Esophagus muscularis mucosa (tissue), 4 donors: ENCODE data around the gene MSN. TPM values are rescaled to one million over a fixed set of nuclear protein-coding genes. Genes with fewer than 3 reads are reported as not detected.

Source experiments
- DNase-seq: peaks from one replicate; pipeline ENCODE4 v3.0.0-alpha.2; 2017; ENCODE audit errors: extremely low spot score
- H3K27ac ChIP-seq, 4 donors: fragments of 200-600 bp; sonication (generic); replicated peaks in 1 of 4; 1 replicate in 3 of 4; 2 replicates in 1 of 4; pipeline ENCODE4 v1.5.1; 2016 to 2019; ENCODE audit warnings: mild to moderate bottlenecking in 1 of 4
- H3K27me3 ChIP-seq, 4 donors: fragments of 200-600 bp; sonication (generic); one replicate each; pipeline versions ENCODE4 v1.5.1 to v1.6.0; 2016 to 2019
- H3K36me3 ChIP-seq, 4 donors: fragments of 200-600 bp; sonication (generic); one replicate each; pipeline ENCODE4 v1.5.1; 2016 to 2019
- H3K4me1 ChIP-seq, 4 donors: fragments of 200-600 bp; sonication (generic); one replicate each; pipeline ENCODE4 v1.5.1; 2016 to 2019
- H3K4me3 ChIP-seq, 4 donors: fragments of 200-600 bp; sonication (generic); 1 replicate in 2 of 4; 2 replicates in 2 of 4; pipeline ENCODE4 v1.5.1; 2016 to 2019; ENCODE audit warnings: mild to moderate bottlenecking in 4 of 4, moderate library complexity in 1 of 4
- H3K9me3 ChIP-seq, 4 donors: fragments of 200-600 bp; sonication (generic); 1 replicate in 3 of 4; 2 replicates in 1 of 4; pipeline ENCODE4 v1.5.1; 2016 to 2019
- CTCF ChIP-seq, 3 experiments: fragments of 200-600 bp in 2 of 3; fragments of 450-650 bp in 1 of 3; sonication (generic) in 2 of 3; IDR thresholded peaks; one replicate each; pipeline ENCODE4 v1.5.1; 2017 to 2019; ENCODE audit warnings: antibody characterized with exemption in 3 of 3, mild to moderate bottlenecking in 2 of 3, moderate library complexity in 1 of 3
- EP300 ChIP-seq: sonication (generic); formaldehyde crosslinking; IDR thresholded peaks from one replicate; pipeline ENCODE4 v1.6.1; 2017; ENCODE audit warnings: antibody characterized with exemption
- POLR2A ChIP-seq: fragments of 450-650 bp; IDR thresholded peaks from one replicate; pipeline ENCODE4 v1.6.1; 2017; ENCODE audit warnings: antibody characterized with exemption, moderate library complexity, mild to moderate bottlenecking, low read depth
- POLR2AphosphoS5 ChIP-seq, 2 donors: sonication (generic); formaldehyde crosslinking; IDR thresholded peaks; one replicate each; pipeline ENCODE4 v1.6.1; 2017; ENCODE audit warnings: antibody characterized with exemption in 2 of 2
- WGBS: methylation state at CpG from one replicate; pipeline ENCODE4 v1.1.5; 2018; 5-methylcytosine and 5-hydroxymethylcytosine counted together
- intact Hi-C: fragments of 100-400 bp; cut with DNase I; formaldehyde crosslinking; loops from one replicate; pipeline ENCODE4 v1.15.1; 2023
- total RNA-seq, 4 donors: library from RNA; depleted of rRNA; stranded (reverse); fragments of >200 nt; gene quantifications; one replicate each; pipeline versions ENCODE4 v1.1.0 to v1.2.1, GENCODE V29; 2016

Gene MSN
- total RNA-seq, 4 donors from 2014 or later, result 206 to 311 (median 290) TPM

- WGBS, result 44% methylated on average over 5 of the region's 5 CpGs
- Histone ChIP-seq H3K36me3 (peaks cover 0 to 6% (median 0%) of the 10 kb centered on the region in 4 donors), H3K4me1 (peaks cover 57 to 78% (median 69%) of the 10 kb centered on the region in 4 donors), H3K27ac (peak overlapping the region; percentile 80 to 87 (median 82)), H3K27me3 (no peaks in the 10 kb centered on the region), H3K4me3 (no peak overlapping the region), H3K9me3 (no peaks in the 10 kb centered on the region)
- intact Hi-C loops, result loop anchor here (5.0 kb wide), 1 partner anchor 109 kb away; no protein-coding TSS in a partner anchor
- TF ChIP-seq CTCF (IDR thresholded peaks at IDR 0.05) (no peak), POLR2AphosphoS5 (IDR thresholded peaks at IDR 0.05) (peak; percentile 35 to 76), EP300 (no peak), POLR2A (no peak)
- no peak for DNase-seq
Observed at GRCh38 chrX:65706041-65706828, 38.8 kb downstream of the MSN start.

GRCh38 chrX:65707151-65707550 is 39.7 kb downstream of the MSN start:
- no peaks in the 10 kb centered on the region for H3K36me3 ChIP-seq
- H3K4me3 ChIP-seq, result no peak overlapping the region
- 59% methylated on average over 2 of the region's 2 CpGs for WGBS
- H3K4me1 ChIP-seq, result peaks cover 54 to 75% (median 67%) of the 10 kb centered on the region in 4 donors
- no peak for DNase-seq
- TF ChIP-seq EP300 (no peak), CTCF (IDR thresholded peaks at IDR 0.05) (no peak), POLR2AphosphoS5 (IDR thresholded peaks at IDR 0.05) (no peak), POLR2A (no peak)
- no peaks in the 10 kb centered on the region for H3K9me3 ChIP-seq
- no peaks in the 10 kb centered on the region for H3K27me3 ChIP-seq
- intact Hi-C loops, result loop anchor here (5.0 kb wide), 1 partner anchor 110 kb away; no protein-coding TSS in a partner anchor
- H3K27ac ChIP-seq, result peak overlapping the region; percentile 80 to 87 (median 82)

GRCh38 chrX:65712005-65712806 is 44.8 kb downstream of the MSN start:
- no peaks in the 10 kb centered on the region for H3K9me3 ChIP-seq
- no peak for DNase-seq
- H3K27ac ChIP-seq, result peak overlapping the region in 1 of 4 donors; percentile 18
- H3K36me3 ChIP-seq, result peaks cover 0 to 5% (median 2%) of the 10 kb centered on the region in 4 donors
- intact Hi-C loops, result no loop called here
- peaks cover 22 to 49% (median 47%) of the 10 kb centered on the region in 4 donors for H3K4me1 ChIP-seq
- H3K27me3 ChIP-seq, result no peaks in the 10 kb centered on the region
- WGBS, result 61% methylated on average over 6 of the region's 6 CpGs
- TF ChIP-seq EP300 (no peak), POLR2A (no peak), POLR2AphosphoS5 (IDR thresholded peaks at IDR 0.05) (no peak), CTCF (IDR thresholded peaks at IDR 0.05) (no peak)
- no peak overlapping the region for H3K4me3 ChIP-seq

- H3K27ac ChIP-seq, result no peak overlapping the region
- H3K27me3 ChIP-seq, result no peaks in the 10 kb centered on the region
- H3K4me1 ChIP-seq, result peaks cover 14 to 69% (median 47%) of the 10 kb centered on the region in 4 donors
- 78% methylated on average over 4 of the region's 4 CpGs for WGBS
- intact Hi-C loops, result no loop called here
- no peak overlapping the region for H3K4me3 ChIP-seq
- H3K36me3 ChIP-seq, result peaks cover 0 to 18% (median 4%) of the 10 kb centered on the region in 4 donors
- H3K9me3 ChIP-seq, result no peaks in the 10 kb centered on the region
- TF ChIP-seq CTCF (IDR thresholded peaks at IDR 0.05), result no peak
- TF ChIP-seq EP300, result no peak
- TF ChIP-seq POLR2AphosphoS5 (IDR thresholded peaks at IDR 0.05), result no peak
- no peak for TF ChIP-seq POLR2A
- DNase-seq, result no peak
Observed at GRCh38 chrX:65718538-65718937, 51.1 kb downstream of the MSN start.
